ENCODE results near the gene CXCR4.
"Not testable (repeated sequence)": the region's sequence is repeated elsewhere in the genome, so short reads cannot be mapped to it uniquely, and the experiment has no call there.

CXCR4 gene

DNA sequence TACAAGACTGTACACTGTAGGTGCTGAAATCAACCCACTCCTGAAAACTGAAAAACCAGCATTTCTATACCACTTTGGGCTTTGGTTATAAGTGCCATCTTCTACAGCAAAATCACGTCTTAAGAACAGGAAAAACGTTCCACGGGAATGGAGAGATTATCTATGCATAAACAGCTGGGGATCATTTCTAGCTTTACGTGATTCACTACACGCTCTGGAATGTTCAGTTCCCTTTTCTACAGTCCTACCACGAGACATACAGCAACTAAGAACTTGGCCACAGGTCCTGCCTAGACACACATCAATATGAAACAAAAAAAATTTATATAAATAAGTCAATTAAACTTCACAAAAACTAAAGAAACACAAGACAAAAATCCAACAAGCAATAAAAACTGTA lies 3.6 kb downstream of the CXCR4 start:
- no peak for DNase-seq (ENCODE audit: low read depth)

GRCh38 chr2:136113209-136113971 lies 4.6 kb downstream of the CXCR4 start:
- DNase-seq (ENCODE audit: low read depth): no peak

DNA sequence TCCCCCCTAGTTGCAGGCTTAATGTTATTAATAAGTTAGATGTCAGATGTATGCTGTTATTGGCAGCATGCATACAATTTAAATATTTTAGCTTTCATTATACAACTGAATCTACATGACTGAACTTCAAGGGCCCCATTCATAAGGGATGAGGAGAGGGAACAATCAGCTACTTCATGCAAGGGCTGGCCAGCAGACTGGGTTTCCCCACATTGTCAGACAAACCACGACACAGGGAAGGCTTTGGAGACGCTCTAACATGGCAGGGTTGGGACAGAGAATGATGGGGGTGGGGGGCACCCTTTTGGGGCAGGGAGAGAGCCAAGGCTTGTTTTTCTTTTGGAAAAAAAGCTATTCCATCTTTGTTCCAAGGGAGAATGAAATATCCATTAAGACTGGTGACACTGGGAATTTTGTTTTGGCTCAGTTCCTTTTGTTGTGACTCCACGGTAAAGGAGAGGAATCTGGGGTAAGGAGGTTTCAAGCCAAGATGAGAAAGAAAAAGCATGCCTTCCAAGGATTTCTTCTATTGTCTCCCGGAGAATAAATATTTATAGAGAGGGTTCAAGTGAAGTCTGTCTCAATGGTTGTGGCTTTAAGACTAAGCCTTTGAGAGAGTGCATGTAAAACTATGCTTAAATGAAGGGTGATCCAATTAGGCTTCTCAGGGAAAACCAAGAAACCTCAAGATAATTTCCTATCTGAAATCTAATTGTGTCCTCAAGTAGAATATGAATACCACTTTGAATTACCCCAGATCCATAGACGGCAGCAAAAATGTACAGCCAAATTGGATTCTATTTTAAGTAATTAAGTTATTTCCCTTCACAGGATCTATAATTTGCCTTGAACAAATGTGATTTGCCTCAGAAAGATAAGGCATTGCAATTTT lies 5.4 kb downstream of the CXCR4 start:
- DNase-seq (ENCODE audit: low read depth): no peak

GRCh38 chr2:136111711-136112110 lies 6.2 kb downstream of the CXCR4 start:
- DNase-seq (ENCODE audit: low read depth): no peak

DNA sequence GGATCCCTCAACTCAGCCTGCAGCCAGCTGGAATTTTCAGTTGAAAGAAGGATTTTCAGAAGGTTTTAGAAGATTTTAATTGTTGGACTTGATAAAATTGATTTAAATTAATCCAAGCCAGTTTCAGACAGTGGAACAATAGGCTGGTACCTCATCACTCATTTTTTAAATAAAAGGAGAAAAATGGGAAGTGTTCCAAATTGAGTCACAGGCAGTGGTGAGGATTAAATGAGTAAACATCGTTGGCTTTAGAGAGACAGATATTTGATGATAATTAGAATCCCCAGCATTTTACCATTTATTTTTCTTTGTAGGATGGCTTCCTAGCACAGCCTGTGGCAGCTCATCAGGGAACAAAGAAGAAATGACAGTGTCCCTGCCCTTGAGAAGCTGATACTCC lies 7.4 kb downstream of the CXCR4 start:
- DNase-seq (ENCODE audit: low read depth): no peak

DNA sequence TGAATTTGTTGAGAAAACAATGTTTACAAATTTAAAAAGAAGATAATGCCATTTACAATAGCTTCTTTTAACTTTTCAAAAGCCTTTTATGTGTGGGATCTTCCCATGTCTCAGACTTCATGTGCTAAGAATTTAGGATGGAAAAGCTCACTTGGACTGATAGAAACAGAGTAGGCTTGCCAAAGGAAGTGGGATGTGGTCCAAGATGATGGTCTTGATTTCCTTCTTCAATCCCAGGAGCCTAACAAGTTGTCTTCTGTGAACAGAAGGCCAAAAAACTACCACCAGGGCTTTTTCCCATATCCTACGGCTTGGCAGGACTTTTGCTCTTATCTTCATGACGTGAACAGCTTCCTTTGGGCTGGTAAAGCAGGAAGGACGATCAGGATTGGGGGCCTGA lies 9.5 kb downstream of the CXCR4 start:
- DNase-seq (ENCODE audit: low read depth): no peak

DNA sequence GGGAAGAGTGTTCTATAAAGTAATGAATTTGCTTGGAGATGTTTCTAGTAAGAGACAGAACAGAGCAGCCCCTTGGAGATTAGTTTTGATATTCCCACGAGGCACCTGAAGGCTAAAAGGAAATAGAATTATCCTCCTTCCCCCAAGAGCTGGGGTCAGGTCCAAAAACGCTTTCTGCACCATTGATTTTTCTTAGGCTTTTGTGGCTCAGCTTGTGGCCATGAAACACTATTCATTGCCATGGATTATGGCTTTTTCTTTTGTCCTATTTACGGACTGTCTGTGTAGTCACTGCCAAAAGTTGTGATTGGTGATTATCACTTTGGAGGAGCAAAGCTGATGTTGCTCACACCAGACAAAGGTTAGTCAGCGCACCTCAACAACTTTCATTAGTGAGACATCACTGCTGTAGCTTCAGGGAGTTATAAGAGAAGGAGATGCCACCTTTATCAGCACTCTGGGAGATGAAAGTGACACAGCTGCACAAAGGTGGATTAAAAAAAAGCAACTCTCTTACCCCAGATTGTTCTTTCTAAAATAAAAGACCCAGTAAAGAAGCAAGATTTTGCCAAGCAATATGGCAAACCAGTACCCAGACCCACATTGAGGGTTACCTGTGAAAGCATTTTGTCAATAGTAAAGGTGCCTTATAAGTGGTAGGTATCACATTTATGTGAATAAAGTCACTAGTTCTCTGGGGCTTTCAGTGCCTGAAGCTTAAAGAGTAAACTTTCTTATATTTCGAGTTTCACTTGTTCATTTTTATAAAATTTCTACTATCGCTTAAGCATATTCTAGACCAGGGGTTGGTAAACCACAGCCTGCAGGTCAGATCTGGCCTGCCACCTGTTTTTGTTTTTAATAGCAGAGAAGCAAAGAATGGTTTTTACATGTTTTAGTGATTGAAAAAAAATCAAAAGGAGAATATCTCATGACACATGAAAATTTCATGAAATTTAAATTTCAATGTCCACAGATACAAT lies 10.6 kb downstream of the CXCR4 start:
- no peak for DNase-seq (ENCODE audit: low read depth)

DNA sequence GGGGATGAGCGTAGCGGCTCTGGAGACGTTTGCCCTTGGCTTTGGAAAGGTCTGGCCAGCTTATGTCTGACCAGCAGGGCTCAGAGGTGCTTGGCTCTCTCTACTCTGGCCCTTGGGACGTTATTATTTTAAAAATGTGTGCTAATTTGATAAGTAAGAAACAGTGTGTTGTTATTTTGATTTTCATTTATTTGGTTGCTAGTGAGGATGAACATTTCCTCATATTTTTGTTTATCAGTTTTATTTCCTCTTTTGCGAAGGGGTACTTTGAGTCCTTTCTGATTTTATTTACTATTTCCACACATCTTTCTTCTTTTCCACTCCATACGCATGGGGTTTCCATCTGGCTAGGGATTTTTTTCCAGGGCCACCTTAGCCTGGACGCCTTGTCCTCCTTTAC lies 11.4 kb downstream of the CXCR4 start:
- no peak for DNase-seq (ENCODE audit: low read depth)

GRCh38 chr2:136104977-136105376 lies 13.0 kb downstream of the CXCR4 start:
- DNase-seq (ENCODE audit: low read depth): no peak

- DNase-seq (ENCODE audit: low read depth): no peak
Observed at GRCh38 chr2:136101042-136101441, 16.9 kb downstream of the CXCR4 start.

DNA sequence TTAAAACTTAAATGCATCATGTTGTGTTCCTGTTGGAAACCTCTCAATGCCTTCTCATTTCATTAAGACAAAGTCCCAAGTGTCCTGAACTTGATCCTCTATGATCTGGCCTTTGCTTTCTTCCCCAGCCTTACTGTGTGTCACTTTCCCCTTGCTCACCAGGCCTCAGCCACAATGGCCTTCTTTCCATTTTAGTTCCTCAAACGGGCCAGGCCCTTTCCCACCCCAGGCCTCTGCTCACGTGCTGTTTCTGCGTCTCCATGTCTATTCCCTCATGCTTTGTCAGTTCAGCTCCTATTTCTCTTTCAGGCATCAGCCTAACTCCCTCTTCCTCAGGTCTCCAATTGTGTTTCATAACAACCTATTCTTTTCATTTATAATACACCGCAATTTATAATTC lies 19.5 kb downstream of the CXCR4 start:
- DNase-seq (ENCODE audit: low read depth): no peak

DNA sequence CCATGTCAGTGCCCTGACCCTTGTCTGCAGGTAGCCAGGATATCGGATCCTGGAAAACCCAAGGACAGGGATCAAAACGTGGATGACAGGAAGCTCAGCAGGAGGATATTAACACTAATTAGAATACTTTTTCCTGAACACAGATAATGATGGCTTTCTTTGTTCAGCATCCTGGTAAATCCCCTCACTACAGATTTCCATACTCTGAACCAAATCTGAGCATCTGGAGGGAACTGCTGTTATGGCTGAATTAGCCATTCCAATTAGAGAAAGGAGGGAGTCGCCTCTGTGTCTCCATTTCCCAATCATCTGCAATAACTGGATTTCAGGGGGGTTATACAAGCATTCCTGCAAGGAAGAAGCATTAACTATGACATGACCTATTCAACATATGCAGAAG lies 24.4 kb downstream of the CXCR4 start:
- DNase-seq (ENCODE audit: low read depth): no peak

GRCh38 chr2:136091899-136092298 lies 26.1 kb downstream of the CXCR4 start:
- DNase-seq (ENCODE audit: low read depth): no peak

GRCh38 chr2:136087901-136088460 lies 30.0 kb downstream of the CXCR4 start:
- DNase-seq (ENCODE audit: low read depth): not testable (repeated sequence)

DNA sequence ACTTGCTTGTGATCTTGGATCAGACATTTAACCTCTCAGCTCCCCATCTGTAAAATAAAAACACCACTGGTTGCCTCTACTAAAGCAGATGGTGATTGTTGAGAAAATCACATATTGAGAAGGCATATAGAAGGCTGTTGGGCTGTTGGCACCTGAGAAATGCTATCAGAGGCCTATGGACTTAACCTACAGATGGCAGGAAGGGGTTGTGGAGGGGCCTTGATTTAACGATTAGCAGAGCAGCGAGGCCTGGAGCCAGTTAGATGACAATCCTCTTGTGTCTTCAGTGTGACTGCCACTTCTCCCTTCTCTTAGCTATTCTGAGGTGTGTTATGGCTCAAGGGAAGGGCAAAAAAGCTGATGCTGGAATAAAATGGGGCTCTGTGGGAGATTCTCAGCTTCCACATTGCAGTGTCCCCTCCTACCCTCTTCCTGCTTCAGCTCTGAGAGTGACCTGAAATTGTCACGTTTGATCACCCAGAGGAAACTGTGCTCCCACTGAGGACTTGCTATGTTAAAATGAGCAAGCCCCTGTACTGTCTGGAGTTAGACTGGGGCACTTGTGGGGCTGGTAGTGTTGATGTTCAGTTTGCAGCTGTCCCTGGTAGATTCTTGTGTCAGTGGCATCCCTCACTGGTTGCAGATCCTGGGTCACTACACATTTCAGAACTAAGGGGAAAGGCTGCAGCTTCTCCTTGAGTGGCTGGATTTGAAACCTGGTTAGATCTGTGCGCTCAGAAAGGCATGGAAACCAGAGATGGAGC lies 31.5 kb downstream of the CXCR4 start:
- no peak for DNase-seq (ENCODE audit: low read depth)

DNA sequence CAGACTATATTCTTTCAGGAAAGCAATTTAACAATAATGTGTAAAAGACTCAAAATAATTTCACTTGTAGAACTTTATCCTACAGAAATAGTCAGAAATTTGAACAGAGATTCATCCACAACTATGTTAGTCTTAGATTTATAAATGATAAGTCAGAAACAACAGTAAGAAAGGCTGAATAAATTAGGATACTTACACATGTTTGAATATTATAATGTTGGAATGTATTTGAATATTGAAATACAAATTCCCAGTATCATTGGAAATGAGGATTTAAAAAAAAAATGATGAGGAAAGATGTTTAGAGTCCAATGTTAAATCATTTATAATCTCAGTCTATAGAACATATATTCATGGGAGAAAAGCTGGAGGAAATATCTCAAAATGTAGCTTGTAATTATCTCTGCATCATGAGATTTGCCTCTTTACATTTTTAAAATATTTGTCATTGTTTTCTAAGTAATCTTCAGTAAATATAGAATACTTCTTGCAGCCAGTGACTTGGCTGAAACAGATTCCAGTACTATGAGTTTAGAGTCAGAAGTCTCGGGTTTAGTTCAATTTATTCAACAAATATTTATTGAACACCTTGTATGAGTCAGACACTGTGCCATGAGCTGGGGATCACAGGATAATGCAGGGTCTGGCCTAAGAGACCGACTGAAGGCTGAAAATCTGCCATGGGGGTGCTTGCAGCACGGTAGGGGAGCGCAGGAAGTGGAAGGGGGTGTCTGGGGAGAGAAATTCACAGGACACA lies 32.3 kb downstream of the CXCR4 start:
- no peak for DNase-seq (ENCODE audit: low read depth)

DNA sequence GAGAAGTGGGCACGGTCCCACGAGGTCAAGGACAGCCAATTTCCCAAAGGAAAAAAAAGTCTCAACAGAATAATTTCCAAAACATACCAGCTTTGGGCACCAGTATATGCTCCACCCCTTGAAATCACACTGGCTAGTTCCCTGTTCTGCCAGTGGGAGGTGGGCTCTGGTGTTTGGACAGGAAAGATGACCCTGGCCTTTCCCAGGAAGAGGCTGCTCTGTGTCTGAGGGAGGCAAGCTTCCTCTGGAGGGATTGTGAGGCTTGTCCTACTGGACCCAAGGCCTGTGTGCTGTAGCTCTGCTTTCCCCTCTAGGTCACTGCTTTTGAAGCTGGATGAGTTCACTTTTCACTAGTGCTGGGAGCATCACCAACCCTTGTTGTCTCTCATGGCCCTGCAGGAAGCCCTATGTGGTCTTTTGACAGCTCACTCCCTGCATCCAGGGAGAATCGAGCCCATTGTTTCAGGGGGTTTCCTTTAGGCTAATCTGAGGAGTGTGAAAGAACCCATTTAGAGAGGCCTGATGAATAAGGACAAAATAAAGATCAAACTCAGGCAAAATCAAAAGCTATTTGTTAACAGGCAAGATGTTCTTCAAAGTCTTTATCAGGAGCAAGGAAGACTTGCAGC lies 36.3 kb downstream of the CXCR4 start:
- DNase-seq (ENCODE audit: low read depth): no peak

DNA sequence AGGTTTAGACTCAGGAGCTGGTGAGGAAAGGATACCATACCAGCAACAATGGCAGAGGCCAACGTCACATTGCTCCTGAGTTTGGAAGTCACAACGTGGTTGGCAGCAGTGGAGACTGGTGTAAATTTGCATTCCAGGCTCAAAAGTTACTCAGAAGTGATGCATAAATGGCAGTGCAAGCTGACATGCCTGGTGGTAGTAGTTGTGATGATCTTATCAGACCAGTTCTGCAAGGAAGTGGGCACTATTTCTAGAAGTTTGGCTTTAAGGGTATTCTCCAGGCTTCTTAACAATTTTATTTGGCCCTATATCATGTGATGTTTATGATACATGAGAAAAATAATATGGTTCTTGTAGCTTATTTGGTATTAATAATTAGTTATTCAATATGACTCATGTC lies 37.8 kb downstream of the CXCR4 start:
- no peak for DNase-seq (ENCODE audit: low read depth)

DNA sequence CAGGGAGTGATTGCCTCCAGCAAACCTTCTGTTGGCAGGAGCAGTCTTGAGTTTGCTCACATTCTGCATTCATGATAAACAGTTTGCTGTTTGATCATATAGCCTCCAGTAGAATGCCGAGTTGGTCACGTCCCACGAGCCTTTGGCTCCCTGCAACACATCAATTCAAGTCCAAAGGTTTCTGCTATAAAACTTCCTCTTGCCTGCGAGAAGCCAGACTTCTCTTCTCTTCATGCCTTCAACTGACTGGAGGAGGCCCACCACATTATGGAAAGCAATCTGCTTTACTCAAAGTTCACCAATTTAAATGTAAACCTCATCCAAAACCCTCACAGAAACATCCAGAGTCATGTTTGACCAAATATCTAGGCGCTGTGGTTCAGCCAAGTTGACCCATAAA lies 40.8 kb downstream of the CXCR4 start:
- no peak for DNase-seq (ENCODE audit: low read depth)

GRCh38 chr2:136075476-136075875 lies 42.5 kb downstream of the CXCR4 start:
- DNase-seq (ENCODE audit: low read depth): no peak
